Testis (tissue), 3 donors: Measurements from ENCODE around the gene IL17RA. TPM values are rescaled to one million over a fixed set of nuclear protein-coding genes. Genes with fewer than 3 reads are reported as not detected.

Experiments
- DNase-seq: peaks from one replicate; pipeline ENCODE4 v3.0.0-alpha.2; 2019
- H3K27ac ChIP-seq, 2 donors: fragments of 200-600 bp; sonication (generic); one replicate each; pipeline ENCODE4 v1.5.1; 2019
- H3K27me3 ChIP-seq: fragments of 200-600 bp; sonication (generic); one replicate; pipeline ENCODE4 v1.5.1; 2019
- H3K36me3 ChIP-seq: fragments of 200-600 bp; sonication (generic); one replicate; pipeline ENCODE4 v1.5.1; 2017; ENCODE audit warnings: low read depth; ENCODE audit errors: missing control alignments
- H3K4me1 ChIP-seq: fragments of 200-600 bp; sonication (generic); one replicate; pipeline ENCODE4 v1.5.1; 2019
- H3K4me3 ChIP-seq, 2 donors: fragments of 200-600 bp; sonication (generic); one replicate each; pipeline ENCODE4 v1.5.1; 2017 to 2019
- H3K9me3 ChIP-seq: fragments of 200-600 bp; sonication (generic); one replicate; pipeline ENCODE4 v1.5.1; 2017
- POLR2A ChIP-seq: fragments of 450-650 bp; IDR thresholded peaks from one replicate; pipeline ENCODE4 v1.6.1; 2017; ENCODE audit warnings: antibody characterized with exemption, mild to moderate bottlenecking, moderate library complexity
- WGBS, 2 donors: methylation state at CpG; one replicate each; pipeline ENCODE4 v1.1.5; 2018; 5-methylcytosine and 5-hydroxymethylcytosine counted together
- intact Hi-C: fragments of 100-400 bp; cut with DNase I; formaldehyde crosslinking; loops from one replicate; pipeline ENCODE4 v1.15.1; 2023; ENCODE audit warnings: low total_unique reads
- polyA plus RNA-seq: library from polyadenylated mRNA; stranded (reverse); fragments of 350-450 nt; fragmentation: Illumina TruSeq; extraction: RNeasy Lipid Tissue Mini Kit (QIAGEN cat#74804); gene quantifications from one replicate; pipeline ENCODE4 v1.2.3, GENCODE V29; 2014; ENCODE audit warnings: low read depth, low replicate concordance; ENCODE audit not compliant: insufficient read depth
- total RNA-seq, 2 donors: library from RNA; depleted of rRNA; stranded (reverse); fragments of >200 nt; gene quantifications; one replicate each; pipeline ENCODE4 v1.2.3, GENCODE V29; 2016
- TF ChIP-seq, protein P1 (sequence below), 3 experiments: fragments of 450-650 bp in 2 of 3; fragments of 200-600 bp in 1 of 3; sonication (generic) in 1 of 3; IDR thresholded peaks; one replicate each; pipeline ENCODE4 v1.5.1; 2016 to 2019; ENCODE audit warnings: antibody characterized with exemption in 3 of 3, mild to moderate bottlenecking in 2 of 3, moderate library complexity in 1 of 3

Gene IL17RA
- total and polyA plus RNA-seq, 3 donors from 2014 or later = 6.8 to 12.8 (median 8.3) TPM

DNA sequence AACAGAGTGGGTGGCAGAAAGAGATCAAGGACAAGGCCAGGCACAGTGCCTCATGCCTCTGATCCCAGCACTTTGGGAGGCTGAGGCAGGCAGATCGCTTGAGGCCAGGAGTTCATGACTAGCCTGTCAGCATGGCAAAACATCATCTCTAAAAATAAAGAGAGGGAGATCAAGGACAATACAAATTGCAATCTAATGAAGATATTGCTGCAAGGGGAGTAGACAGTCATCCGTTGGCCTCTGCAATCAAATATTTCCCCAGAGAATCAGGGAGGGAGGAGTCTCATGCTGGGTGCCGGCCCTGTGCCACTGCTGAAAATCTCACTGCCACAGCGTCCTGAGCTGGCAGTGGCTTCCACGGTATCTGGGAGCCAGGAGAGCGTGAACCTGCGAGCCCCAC, 19.4 kb upstream of the IL17RA start:
- intact Hi-C loops = no loop called here
- WGBS, 2 donors = 73 to 75% methylated on average over 4 to 7 of the region's 7 CpGs
- no peak for TF ChIP-seq POLR2A
- TF ChIP-seq, protein P1, sequence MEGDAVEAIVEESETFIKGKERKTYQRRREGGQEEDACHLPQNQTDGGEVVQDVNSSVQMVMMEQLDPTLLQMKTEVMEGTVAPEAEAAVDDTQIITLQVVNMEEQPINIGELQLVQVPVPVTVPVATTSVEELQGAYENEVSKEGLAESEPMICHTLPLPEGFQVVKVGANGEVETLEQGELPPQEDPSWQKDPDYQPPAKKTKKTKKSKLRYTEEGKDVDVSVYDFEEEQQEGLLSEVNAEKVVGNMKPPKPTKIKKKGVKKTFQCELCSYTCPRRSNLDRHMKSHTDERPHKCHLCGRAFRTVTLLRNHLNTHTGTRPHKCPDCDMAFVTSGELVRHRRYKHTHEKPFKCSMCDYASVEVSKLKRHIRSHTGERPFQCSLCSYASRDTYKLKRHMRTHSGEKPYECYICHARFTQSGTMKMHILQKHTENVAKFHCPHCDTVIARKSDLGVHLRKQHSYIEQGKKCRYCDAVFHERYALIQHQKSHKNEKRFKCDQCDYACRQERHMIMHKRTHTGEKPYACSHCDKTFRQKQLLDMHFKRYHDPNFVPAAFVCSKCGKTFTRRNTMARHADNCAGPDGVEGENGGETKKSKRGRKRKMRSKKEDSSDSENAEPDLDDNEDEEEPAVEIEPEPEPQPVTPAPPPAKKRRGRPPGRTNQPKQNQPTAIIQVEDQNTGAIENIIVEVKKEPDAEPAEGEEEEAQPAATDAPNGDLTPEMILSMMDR (IDR thresholded peaks at IDR 0.05) = no peak
- no peaks in the 10 kb centered on the region for H3K9me3 ChIP-seq
- H3K27ac ChIP-seq = no peak overlapping the region
- no peaks in the 10 kb centered on the region for H3K36me3 ChIP-seq
- no peak for DNase-seq
- H3K27me3 ChIP-seq = no peaks in the 10 kb centered on the region
- no peak overlapping the region for H3K4me3 ChIP-seq
- H3K4me1 ChIP-seq = peaks cover 5% of the 10 kb centered on the region

DNA sequence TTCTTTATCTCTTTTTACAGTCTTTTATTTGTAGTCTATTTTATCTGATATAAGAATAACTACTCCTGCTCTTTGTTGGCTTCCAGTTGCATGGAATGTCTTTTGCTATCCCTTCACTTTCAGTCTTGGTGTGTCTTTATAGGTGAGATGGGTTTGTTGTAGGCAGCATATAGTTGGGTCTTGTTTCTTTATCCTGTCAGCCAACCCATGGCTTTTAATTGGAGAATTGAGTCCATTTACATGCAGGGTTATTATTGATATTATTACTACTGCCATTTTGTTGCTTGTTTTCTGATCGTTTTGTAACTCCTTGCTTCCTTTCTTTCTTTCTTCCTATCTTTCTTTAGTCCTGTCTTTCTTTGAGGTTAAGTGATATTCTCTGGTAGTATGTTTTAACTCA, 11.9 kb upstream of the IL17RA start:
- Histone ChIP-seq H3K4me3 (no peak overlapping the region), H3K9me3 (no peaks in the 10 kb centered on the region), H3K36me3 (no peaks in the 10 kb centered on the region), H3K4me1 (no peaks in the 10 kb centered on the region), H3K27ac (no peak overlapping the region), H3K27me3 (no peaks in the 10 kb centered on the region)
- no peak for DNase-seq
- 66 to 72% methylated on average over 1 of the region's 1 CpG for WGBS, 2 donors
- no peak for TF ChIP-seq POLR2A
- TF ChIP-seq, protein P1 (IDR thresholded peaks at IDR 0.05) = no peak
- intact Hi-C loops = no loop called here

DNA sequence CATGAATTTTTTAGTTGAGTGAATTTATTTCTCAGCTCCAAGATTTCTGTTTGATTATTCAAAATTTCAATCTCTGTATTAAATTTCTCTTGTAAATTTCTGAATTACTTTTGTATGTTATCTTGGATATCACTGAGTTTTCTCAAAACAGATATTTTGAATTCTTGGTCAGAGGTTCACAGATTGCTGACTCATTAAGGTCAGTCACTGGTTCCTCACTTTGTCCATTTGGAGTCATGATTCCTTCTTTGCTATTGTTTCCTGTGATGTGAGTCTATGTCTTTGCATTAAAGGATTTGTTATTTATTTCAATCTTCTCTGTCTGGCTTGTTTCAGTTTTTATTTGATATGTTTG, 10.2 kb upstream of the IL17RA start:
- DNase-seq = no peak
- intact Hi-C loops = no loop called here

DNA sequence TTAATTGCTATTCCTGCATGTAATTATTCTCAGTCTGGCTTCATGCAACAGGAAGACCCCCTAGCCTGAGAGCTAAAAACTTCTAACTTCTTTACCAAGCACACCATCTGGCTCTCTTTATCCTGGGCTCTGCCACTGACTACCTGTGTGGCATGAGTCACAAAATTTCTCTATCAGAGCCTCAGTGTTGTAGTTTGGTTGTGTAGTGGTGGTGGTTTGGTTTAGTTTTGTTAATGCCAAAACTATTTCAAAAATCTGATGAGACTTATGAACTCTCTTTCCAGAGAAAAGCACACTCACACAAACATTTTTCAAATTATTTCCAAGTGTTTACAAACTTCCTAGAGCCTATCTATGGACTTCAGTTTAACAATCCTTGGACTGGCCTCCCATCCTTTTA, 7.5 kb upstream of the IL17RA start:
- intact Hi-C loops = no loop called here
- Histone ChIP-seq H3K4me1 (no peaks in the 10 kb centered on the region), H3K27me3 (no peaks in the 10 kb centered on the region), H3K27ac (no peak overlapping the region), H3K36me3 (no peaks in the 10 kb centered on the region), H3K9me3 (no peaks in the 10 kb centered on the region), H3K4me3 (no peak overlapping the region)
- no peak for DNase-seq
- TF ChIP-seq, protein P1 (IDR thresholded peaks at IDR 0.05) = no peak
- no peak for TF ChIP-seq POLR2A

More for the DNA sequence above, 10.2 kb upstream of the IL17RA start:
- Histone ChIP-seq H3K27me3 (no peaks in the 10 kb centered on the region), H3K4me1 (no peaks in the 10 kb centered on the region), H3K36me3 (no peaks in the 10 kb centered on the region), H3K27ac (no peak overlapping the region), H3K4me3 (no peak overlapping the region), H3K9me3 (no peaks in the 10 kb centered on the region)
- TF ChIP-seq POLR2A = no peak
- TF ChIP-seq, protein P1 (IDR thresholded peaks at IDR 0.05) = no peak

DNA sequence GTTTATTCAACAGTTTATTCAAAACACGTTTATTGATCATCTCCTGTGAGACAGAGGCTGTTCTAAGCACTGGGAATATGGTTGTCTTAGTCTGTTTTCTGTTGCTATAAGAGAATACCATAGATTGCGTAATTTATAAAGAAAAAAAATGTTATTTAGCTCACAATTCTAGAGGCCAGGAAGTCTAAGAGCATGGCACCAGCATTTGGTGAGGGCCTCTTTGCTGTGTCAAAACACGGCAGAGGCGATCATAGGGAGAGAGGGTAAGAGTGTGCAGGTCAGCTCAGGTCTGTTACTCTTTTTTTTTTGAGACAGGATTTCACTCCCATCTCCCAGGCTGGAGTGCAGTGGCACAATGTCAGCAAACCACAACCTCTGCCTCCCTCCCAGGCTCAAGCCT, 5.2 kb upstream of the IL17RA start:
- H3K27ac ChIP-seq = no peak overlapping the region
- no peak for DNase-seq
- no peaks in the 10 kb centered on the region for H3K27me3 ChIP-seq
- 79 to 91% methylated on average over 4 of the region's 4 CpGs for WGBS, 2 donors
- no peak overlapping the region for H3K4me3 ChIP-seq
- no peaks in the 10 kb centered on the region for H3K9me3 ChIP-seq
- intact Hi-C loops = no loop called here
- no peaks in the 10 kb centered on the region for H3K4me1 ChIP-seq
- H3K36me3 ChIP-seq = no peaks in the 10 kb centered on the region
- TF ChIP-seq, protein P1 (IDR thresholded peaks at IDR 0.05) = no peak
- no peak for TF ChIP-seq POLR2A
